Anterior cingulate cortex (tissue), 58 donors: ENCODE measurements around the gene ODC1.

Experiments
- DNase-seq, 58 donors: peaks; one replicate each; lab custom pipeline; 2025; lab: John Stamatoyannopoulos, UW

Gene ODC1

DNA sequence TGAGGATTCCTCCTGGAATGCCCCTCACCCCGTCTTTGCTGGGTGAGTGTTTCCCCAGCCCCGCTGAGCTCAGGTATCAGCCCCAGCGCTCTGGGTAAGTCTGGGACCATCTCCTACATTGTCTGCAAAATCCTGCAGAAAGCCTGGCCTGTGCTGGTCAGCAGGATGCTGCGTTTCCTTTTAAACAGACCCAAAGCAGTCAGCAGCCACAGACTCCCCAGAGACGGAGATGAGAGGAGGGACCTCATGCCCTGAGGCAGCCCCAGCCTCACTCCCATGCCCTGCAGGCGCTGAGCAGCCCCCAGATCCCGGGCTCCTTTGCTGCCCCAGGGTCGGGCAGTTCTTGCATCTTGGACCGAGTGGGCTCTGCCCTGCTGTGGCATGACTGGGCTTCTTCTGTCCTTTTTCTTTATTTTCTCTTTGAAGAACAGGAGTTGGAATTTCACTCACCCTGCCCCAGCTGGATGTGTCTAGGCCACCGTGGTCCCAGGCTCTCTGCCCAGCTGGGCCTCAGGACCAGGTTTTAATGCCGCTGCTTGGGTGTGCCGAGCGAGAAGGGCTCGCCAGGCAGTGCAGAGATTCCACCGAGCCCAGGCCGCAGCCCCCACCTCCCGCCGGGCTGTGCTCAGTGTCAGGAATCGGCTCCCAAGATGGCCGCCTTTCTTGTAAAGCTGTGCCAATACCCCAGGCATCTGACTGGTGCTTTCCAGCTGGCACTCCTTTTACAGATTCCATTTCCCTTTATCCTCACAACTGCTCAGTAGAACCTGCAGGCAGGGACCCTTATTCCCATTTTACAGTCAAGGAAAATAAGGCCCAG is 43.6 kb downstream of the ODC1 start:
- DNase-seq: peak in 24 of 58 donors; percentile 8 to 60 (median 28)

GRCh38 chr2:10402653-10403215 is 45.4 kb downstream of the ODC1 start:
- DNase-seq: no peak

- DNase-seq: no peak
These were observed 46.0 kb downstream of the ODC1 start for GRCh38 chr2:10402062-10402585.

- DNase-seq: no peak
These were observed 46.9 kb downstream of the ODC1 start for GRCh38 chr2:10400978-10401951.

DNA sequence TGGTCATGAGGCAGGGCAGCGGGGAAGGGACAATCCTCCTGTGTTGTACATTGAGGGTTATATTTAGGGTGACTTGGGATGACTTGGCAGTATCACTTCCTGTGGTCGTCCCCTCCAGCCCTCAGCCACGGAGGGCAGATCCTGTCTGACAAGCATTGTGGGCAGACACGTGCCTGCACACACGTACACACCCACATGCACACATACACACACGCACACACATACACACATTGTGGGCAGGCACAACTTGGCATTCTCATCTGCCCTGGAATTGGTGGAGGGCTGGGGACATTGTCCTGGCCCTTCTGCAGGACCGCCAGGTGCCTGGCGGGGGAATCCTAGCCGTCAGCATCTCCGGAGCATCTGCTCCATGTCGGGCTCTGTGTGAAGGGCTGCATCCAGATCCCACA is 47.6 kb downstream of the ODC1 start:
- DNase-seq: peak in 6 of 58 donors; percentile 7 to 42 (median 20)

DNA sequence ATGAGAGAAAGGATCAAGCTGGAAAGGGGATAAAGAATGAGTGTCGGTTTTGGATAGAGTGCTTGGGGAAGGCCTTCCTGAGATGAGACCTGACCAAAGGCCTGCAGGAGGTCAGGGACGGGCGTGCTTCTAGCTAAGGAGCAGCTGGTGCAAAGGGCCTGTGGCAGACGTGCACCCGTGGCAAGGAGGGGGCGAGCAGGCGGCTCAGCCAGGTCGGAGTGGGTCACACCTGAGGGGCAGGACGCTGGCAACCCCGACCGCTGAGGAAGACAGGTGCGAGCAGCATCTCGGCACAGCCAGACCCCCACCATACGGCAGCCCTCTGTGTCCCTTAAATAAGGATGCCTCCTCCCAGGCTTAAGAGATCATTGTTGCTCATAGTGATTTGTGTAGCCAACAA is 48.1 kb downstream of the ODC1 start:
- no peak for DNase-seq

- no peak for DNase-seq
These were observed 48.8 kb downstream of the ODC1 start for GRCh38 chr2:10399358-10399757.

DNA sequence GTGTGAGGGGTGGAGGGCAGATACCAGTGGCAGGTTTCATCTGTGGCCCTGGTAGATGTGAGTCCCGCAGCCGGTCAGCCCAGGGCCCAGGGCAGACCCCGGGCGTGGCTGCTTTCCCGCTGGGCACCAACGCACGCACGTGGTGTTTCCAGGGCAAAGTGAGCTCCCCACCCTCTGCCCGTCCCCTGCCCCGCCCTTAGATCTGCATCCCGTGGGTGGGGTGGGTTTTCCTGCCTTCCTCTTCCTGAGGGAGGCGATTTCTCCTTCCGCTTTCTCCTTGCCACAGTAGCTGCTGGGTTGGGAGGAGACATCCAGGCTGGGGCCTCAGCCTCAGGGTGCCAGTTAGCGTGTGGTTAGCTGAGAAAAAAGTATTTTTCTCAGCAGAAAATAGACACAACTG is 49.6 kb downstream of the ODC1 start:
- no peak for DNase-seq

GRCh38 chr2:10397878-10398277 is 50.2 kb downstream of the ODC1 start:
- no peak for DNase-seq

DNA sequence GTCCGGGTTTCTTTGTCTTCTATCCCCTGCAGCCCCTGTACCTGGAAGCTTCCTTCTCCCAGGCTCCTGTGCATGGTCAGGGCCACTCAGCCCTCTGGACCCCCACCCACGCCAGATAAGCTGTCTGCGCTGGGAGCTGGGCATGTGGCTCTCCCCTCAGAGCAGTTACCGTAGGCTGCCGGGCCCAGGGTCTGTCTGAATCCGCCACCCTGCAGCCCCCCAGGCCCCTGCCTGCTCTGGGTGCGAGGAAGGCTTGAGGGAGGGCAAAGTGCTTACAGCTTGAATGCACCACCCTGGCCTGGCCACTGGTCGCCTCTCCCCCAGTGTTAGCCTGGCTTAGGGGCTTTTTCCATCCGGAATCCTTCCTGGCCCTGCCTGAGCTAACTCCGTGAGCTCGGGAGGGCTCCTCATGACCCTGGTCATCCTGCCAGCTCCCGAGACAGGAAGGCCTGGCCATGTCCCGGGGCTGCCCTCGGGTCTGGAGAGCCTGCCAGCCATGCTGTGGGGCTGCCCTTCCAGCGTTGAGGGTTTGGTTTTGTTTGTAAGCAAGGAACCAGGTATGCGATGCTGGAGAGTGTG is 50.7 kb downstream of the ODC1 start:
- DNase-seq: no peak

- no peak for DNase-seq
These were observed 51.7 kb downstream of the ODC1 start for GRCh38 chr2:10396464-10396863.

GRCh38 chr2:10395893-10396292 is 52.2 kb downstream of the ODC1 start:
- no peak for DNase-seq

GRCh38 chr2:10393640-10393982 is 54.5 kb downstream of the ODC1 start:
- DNase-seq: no peak

GRCh38 chr2:10392951-10393639 is 55.0 kb downstream of the ODC1 start:
- DNase-seq: no peak

DNA sequence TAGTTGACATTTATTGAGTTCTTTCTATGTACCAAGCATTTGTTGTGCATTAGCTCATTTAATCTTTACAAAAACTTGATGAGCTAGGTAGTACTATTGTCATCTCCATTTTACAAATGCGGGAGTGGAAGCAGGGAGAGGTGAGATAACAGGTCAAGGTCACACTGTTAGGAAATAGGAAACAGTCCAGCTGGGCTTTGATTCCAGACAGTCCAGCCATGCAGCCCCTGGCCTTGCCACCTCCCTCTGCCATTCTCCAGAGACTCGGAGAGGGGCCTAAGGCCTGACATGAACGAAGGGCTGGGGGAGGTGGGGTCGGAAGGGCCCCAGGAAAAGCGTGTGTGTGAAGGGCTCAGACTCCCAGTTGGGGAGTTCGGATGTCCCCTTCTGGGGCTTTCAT is 55.6 kb downstream of the ODC1 start:
- DNase-seq: no peak

DNA sequence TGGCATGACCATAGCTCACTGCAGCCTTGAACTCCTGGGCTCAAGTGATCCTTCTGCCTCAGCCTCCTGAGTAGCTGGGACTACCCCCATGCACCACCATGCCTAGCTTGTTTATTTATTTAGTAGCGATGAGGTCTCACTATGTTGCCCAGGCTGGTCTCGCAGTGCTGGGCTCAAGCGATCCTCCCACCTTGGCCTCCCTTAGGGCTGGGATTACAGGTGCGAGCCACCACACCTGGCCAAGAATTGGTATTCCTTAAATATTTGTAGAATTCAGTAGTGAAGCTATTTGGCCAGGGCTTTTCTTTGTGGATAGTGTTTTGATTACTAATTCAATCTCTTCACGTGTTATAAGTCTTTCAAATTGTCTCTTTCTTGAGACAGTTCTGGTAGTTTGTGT is 56.0 kb downstream of the ODC1 start:
- DNase-seq: no peak

DNA sequence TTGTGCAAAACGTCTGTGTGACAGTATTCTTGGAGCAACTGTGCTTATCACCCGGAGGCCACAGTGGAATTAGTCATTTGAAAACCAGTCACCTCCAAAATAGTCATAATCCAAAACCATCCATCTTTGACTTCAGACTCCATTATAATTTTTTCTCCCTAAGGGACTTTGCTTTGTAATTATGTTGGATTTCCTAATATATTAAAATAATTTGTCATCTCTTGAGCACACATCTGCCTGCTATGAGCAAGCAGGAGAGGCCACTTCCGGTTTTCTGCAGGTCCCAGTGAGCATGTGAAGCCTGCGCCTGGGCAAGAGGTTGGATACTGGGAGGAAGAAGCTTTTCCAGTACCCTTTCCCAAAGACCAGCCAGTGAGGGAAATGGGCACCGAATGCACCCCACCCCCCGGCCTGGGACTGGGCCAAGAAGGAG is 57.7 kb downstream of the ODC1 start:
- DNase-seq: no peak
